PFSK-1 (cell line): ENCODE measurements around the gene PIEZO2.

Source experiments
- FOXP2 ChIP-seq: optimal IDR thresholded peaks from 2 replicates; pipeline ENCODE3; 2011; ENCODE audit warnings: borderline replicate concordance, control low read depth, inconsistent platforms; ENCODE audit not compliant: insufficient read depth; ENCODE audit errors: extremely low read length, extremely low read depth
- POLR2AphosphoS5 ChIP-seq: IDR thresholded peaks from 2 replicates; pipeline ENCODE4 v1.6.1; 2012; ENCODE audit warnings: low read depth, mild to moderate bottlenecking, control low read depth, low read length, moderate library complexity
- SIN3A ChIP-seq: IDR thresholded peaks from 2 replicates; pipeline ENCODE4 v1.6.1; 2012; ENCODE audit warnings: mild to moderate bottlenecking, low read length, moderate library complexity, borderline replicate concordance; ENCODE audit not compliant: insufficient read depth
- TAF1 ChIP-seq: IDR thresholded peaks from 2 replicates; pipeline ENCODE4 v1.6.1; 2012; ENCODE audit warnings: low read length, control low read depth, borderline replicate concordance; ENCODE audit not compliant: insufficient read depth
- TF ChIP-seq, protein P1 (sequence below), 2 experiments: IDR thresholded peaks; 2 replicates each; pipeline versions ENCODE4 v1.6.1 to v1.8.0; 2011 to 2012; ENCODE audit warnings: low read depth in 2 of 2, low read length in 2 of 2, control low read depth in 1 of 2, inconsistent platforms in 1 of 2, mild to moderate bottlenecking in 1 of 2, moderate library complexity in 1 of 2; ENCODE audit not compliant: insufficient read depth in 1 of 2

DNA sequence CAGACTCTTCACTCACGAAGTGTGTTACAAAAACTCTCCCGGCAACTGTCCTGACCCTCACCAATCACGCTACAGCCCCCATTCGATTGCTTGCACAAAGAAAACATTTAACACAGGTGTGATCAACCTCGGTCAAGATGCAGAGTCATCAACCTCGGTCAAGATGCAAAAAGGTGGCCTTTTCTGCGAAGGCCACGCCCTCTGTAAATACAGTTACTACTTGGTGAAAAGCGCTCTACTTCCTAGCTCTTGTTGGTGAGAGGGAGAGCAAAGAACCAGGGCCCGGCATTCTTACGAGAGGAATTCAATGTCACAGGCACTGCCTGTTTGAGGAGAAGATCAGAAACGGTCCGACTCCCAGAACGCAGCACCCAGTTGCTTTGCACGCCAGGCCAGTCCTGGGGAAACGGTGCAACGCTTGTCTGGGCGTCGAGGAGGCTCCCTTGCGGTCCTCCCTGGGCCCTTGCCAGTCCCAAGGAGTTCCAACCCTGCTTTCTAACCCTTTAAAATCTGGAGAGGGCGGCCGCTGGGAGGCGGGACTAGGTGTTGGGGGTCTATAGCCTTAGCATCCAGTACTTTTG is 1.9 kb downstream of the PIEZO2 start:
- TF ChIP-seq, protein P1, sequence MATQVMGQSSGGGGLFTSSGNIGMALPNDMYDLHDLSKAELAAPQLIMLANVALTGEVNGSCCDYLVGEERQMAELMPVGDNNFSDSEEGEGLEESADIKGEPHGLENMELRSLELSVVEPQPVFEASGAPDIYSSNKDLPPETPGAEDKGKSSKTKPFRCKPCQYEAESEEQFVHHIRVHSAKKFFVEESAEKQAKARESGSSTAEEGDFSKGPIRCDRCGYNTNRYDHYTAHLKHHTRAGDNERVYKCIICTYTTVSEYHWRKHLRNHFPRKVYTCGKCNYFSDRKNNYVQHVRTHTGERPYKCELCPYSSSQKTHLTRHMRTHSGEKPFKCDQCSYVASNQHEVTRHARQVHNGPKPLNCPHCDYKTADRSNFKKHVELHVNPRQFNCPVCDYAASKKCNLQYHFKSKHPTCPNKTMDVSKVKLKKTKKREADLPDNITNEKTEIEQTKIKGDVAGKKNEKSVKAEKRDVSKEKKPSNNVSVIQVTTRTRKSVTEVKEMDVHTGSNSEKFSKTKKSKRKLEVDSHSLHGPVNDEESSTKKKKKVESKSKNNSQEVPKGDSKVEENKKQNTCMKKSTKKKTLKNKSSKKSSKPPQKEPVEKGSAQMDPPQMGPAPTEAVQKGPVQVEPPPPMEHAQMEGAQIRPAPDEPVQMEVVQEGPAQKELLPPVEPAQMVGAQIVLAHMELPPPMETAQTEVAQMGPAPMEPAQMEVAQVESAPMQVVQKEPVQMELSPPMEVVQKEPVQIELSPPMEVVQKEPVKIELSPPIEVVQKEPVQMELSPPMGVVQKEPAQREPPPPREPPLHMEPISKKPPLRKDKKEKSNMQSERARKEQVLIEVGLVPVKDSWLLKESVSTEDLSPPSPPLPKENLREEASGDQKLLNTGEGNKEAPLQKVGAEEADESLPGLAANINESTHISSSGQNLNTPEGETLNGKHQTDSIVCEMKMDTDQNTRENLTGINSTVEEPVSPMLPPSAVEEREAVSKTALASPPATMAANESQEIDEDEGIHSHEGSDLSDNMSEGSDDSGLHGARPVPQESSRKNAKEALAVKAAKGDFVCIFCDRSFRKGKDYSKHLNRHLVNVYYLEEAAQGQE (IDR thresholded peaks at IDR 0.05; ENCODE audit: insufficient read depth in 1 of 2, low read depth in 2 of 2, low read length in 2 of 2): no peak
- TF ChIP-seq POLR2AphosphoS5 (no peak), TAF1 (no peak), SIN3A (no peak), FOXP2 (no peak)
